NOMO-1 treated with DMSO at 0.1 percent for 48 hours (cell line): ENCODE data around the gene PRELP.
"Not testable (repeated sequence)": the region's sequence is repeated elsewhere in the genome, so short reads cannot be mapped to it uniquely, and the experiment has no call there.

Experiments
- DNase-seq: peaks from one replicate; lab custom pipeline; 2025; ENCODE audit not compliant: unreplicated experiment; lab: John Stamatoyannopoulos, UW

Gene PRELP

GRCh38 chr1:203504400-203505250 is 29.0 kb downstream of the PRELP start:
- peak; percentile 55 for DNase-seq

DNA sequence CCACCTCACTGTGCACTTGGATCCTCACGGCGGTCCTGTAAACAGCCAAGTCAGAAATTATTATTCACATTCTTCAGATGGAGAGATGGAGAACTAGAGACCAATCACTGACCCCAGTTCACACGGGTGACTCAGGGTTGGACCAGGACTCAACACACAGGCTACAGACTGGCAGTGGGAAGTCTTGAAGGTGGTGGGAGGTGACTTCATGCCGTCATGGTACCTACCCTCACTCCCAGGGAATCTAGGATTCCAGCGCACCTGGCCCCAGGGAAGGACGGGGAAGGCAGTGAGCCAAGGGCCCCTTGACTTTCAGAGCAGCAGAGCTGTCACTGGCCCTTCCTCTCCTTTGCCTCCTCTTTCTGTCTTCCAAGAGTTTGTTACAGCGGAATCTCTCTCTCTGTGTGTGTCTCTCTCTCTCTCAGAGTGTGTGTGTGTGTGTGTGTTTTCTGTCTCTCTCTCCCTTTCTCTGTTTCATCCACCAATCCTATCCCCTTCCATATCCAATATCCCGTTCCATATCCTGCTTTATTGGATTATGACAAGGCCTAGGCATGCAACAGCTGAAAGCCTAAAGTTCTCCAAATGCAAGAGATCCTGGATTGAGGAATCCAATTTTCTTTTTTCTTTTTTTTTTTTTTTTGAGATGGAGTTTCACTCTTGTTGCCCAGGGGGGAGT is 30.1 kb downstream of the PRELP start:
- DNase-seq: no peak

DNA sequence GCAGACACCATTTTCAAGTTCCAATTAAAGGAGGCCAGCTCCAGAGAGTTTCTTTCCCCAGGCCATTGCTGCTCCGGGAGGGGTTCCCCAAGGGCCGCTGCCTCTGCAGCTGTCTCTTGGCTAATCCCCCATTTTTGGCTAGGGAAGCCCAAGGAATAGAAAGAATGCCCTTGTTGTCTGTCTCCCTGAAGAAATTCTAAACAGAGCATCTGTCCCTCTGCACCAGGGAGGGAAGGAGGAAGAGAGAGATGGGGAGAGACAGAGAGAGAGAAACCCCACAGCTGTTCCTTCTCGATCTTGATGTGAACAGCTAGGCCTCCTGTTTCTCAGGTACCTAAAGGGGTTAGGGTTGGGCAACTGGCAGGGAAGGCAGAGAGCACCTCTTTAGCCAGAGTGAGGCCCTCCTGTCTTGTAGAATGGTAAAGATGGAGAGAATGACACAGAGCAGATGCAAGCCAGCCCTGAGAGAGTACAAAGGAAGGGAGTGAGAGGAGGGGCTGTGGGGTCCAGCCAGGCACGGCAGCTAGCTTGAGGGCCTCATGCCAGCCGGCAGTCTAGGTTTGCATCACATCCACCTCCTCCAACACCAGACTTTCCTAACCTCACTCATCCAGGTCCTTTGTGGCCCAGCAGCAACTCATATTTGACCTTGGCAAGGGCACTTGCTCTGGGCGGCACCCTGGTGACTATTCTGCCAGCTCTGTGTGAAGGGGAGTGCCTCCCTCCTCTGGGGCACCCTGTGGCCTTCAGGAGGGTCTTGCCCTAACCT is 31.4 kb downstream of the PRELP start:
- no peak for DNase-seq

DNA sequence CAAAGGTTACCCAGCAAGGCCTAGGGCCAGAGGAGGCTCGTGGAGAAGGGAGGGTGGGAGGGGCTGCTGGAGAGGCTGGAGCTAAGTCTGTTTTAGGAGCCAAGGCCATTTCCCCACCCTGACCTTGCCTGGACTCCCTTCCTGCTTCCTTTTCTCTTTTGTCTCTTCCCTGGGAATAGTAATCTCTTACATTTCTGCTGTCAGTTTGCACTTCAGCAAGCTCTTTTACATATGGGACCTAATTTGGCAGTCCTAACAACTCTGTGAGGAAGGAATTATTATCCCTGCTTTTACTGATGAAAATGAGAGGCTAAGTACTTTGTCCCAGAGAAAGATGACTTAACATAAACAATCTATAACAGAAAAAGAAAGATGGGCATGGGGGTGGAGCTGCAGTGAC is 32.2 kb downstream of the PRELP start:
- DNase-seq: no peak

DNA sequence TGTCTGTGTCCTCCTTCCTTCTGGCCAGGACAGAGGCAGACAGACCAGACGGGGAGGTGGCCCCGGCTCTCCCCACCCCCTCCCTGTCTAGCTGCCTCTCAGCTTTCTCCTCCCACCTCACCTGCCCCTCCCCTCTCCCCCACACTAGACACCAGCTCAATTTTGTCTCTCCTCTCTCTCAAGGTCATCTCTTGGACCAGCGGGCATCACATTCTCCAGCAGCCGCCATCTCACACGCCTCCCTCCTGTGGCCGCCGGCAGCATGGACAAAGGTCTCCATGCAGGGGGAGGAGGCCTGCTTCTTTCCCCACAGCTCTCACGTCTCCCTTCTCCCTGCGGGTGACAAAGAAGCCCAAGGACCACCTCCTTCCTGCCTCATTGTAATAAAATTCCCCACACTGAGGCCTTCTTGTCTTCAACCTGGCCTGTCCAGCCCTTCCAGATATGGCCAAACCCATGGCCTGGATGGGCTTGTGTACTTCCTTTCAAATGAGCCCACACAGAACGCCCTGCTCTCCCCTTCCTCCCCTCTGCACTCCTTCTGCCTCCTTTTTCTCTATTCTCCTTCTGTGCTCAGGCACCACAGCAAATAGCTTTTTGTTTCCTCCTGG is 33.0 kb downstream of the PRELP start:
- DNase-seq: no peak

- DNase-seq: no peak
Measured at GRCh38 chr1:203509135-203509534, 33.5 kb downstream of the PRELP start.

- DNase-seq: no peak
Measured at GRCh38 chr1:203511513-203511912, 35.9 kb downstream of the PRELP start.

DNA sequence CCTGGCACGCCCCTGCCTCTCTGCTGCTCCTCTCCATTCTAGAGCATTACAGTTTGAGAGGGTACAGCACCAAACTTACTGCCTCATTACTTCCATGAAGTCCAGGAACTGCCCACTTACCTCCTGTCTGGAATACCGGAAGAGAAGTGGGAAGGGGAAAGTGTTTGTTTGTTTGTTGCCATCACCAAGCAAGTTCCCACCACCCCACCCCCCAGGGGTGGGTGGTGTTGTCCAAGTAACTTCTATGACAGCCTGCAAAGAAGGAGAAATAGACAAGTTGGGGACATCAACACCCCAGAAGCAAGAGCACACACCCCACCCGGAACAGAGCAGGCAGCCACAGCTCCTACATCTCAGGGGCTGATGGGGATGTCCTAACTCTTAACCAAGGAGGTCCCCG is 36.3 kb downstream of the PRELP start:
- DNase-seq: no peak

GRCh38 chr1:203512517-203512847 is 36.9 kb downstream of the PRELP start:
- no peak for DNase-seq

GRCh38 chr1:203512848-203513584 is 37.4 kb downstream of the PRELP start:
- peak; percentile 94 for DNase-seq

- DNase-seq: no peak
Measured at GRCh38 chr1:203513585-203514031, 38.0 kb downstream of the PRELP start.

DNA sequence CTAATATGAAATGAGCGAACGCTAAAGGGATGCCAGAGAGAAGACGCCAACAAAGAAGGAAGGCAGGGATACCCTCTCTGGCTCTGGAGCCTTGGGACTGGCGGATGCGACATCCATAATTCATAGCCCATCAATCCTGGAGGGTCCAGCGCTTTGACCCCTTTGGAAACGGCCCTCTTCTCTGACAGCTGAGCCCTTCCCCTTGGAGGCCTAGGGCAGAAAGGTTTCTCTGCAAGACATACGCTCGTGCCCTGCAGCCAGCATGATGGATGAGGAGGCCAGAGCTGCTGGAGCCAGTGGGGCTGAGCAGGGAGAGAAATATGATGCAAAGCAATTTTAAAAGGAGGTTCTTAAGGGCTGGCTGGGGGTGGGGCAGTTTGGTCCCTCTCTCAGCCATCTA is 40.6 kb downstream of the PRELP start:
- no peak for DNase-seq

DNA sequence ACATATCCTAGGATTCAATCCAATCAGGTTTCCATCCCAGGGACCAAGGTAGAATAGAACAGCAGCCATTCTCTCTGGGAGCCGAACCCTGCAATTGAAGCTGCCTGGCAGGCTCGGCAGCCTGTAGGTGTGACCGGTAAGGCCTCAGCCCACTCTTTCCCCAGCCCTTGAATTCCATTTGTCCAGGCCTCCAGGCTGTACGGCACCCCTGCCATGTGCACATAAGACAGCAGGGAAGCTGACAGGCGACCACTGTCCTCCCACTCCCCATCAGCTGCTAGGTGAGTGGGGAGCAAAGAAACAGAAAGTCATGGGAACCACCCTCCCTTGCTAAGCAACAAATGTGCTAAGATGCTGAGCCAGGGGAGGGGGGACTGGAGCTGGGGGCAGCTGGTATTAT is 41.3 kb downstream of the PRELP start:
- no peak for DNase-seq

- no peak for DNase-seq
Measured at GRCh38 chr1:203517426-203518110, 42.0 kb downstream of the PRELP start.

DNA sequence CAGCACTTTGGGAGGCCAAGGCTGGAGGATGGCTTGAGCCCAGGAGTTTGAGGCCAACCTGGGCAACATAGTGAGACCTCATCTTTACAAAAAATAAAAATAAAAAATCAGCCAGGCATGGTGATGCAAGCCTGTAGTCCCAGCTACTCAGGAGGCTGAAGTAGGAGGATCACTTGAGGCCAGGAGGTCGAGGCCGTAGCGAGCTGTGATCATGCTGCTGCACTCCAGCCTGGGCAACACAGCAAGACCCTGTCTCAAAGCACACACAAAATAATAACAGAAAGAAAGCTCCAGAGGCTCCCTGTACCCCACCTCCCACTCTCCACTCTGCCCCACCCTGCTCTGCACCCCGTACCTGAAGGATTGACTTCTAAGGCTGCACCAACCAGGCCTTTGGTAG is 42.5 kb downstream of the PRELP start:
- DNase-seq: not testable (repeated sequence)

GRCh38 chr1:203518541-203518940 is 42.9 kb downstream of the PRELP start:
- no peak for DNase-seq

GRCh38 chr1:203519053-203519840 is 43.6 kb downstream of the PRELP start:
- DNase-seq: no peak

DNA sequence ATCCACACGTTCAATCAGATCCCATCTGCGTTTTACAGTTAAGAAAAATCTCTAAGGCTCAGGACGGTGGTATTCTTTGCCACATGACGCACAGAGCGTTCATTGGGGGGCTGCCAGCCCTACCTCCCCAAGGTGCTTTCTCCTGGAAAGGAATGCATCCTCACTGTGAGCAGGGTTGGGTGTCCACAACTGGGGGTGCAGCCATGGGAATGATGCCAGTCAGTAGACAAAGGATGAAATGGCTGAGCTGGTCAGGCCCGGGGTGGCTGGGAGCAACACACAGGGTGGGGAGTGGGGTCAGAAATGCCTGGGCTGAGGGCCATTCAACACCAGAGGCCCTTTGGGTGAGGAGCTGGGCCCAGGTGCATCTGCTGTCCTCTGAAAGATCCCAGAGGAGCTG is 44.3 kb downstream of the PRELP start:
- no peak for DNase-seq

DNA sequence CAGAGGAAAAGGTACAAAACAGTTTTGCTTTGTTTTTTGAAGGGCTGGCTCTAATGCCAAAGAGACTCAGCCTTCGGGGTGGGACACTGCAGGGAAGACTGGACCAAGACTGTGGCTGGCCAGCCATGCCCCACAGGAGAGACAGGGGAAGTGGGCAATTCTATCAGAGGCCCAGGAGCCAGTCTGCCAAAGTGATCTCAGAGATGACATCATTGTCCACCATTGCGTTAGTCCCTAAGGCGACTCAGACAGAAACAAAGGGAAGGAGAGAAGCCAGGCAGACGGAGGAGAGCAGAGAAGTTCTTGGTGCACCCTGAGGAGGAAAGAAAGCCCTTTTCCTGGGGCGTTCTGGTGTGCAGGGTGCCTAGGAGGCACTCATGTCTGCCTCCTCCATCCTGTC is 44.7 kb downstream of the PRELP start:
- DNase-seq: peak; percentile 11
